ENCODE data around the gene RAD54L.

GRCh38 chr1:46289976-46290375, 42.4 kb downstream of the RAD54L start:
- TF ChIP-seq CTCF (IDR thresholded peaks at IDR 0.05) (no peak), POLR2A (IDR thresholded peaks at IDR 0.05) (no peak)

Measured in vagina (tissue), 2 donors.